ENCODE results near the gene ALG1. TPM values are rescaled to one million over a fixed set of nuclear protein-coding genes. Genes with fewer than 3 reads are reported as not detected.
A peak's percentile ranks its signal among the peaks of the same experiment; 100 is the strongest.

ALG1 gene
- total and polyA plus RNA-seq, 7 donors: 2.4 to 35.0 (median 13.2) TPM

- H3K4me1 ChIP-seq: peaks cover 0 to 21% (median 18%) of the 10 kb centered on the region in 4 donors
- DNase-seq: peak; percentile 25
- peaks cover 0 to 7% (median 0%) of the 10 kb centered on the region in 4 donors for H3K36me3 ChIP-seq
- no peaks in the 10 kb centered on the region for H3K9me3 ChIP-seq
- no peak overlapping the region for H3K4me3 ChIP-seq
- H3K27ac ChIP-seq: no peak overlapping the region
- 96 to 97% methylated on average over 9 of the region's 9 CpGs for WGBS, 2 donors
- no peaks in the 10 kb centered on the region for H3K27me3 ChIP-seq
- intact Hi-C loops (cut with DNase I): loop anchor here (5.0 kb wide), 1 partner anchor 38 kb away; the partner anchor contains the start of gene NAGPA
- TF ChIP-seq POLR2AphosphoS5 (IDR thresholded peaks at IDR 0.05) (no peak), EP300 (IDR thresholded peaks at IDR 0.05) (no peak), POLR2A (IDR thresholded peaks at IDR 0.05) (no peak)
Measured at GRCh38 chr16:5069854-5070253, 1.8 kb upstream of the ALG1 start.

GRCh38 chr16:5070431-5071186 lies 1.0 kb upstream of the ALG1 start:
- TF ChIP-seq POLR2A (IDR thresholded peaks at IDR 0.05): no peak
- TF ChIP-seq POLR2AphosphoS5 (IDR thresholded peaks at IDR 0.05): no peak
- no peak for TF ChIP-seq EP300 (IDR thresholded peaks at IDR 0.05)
- no peak for TF ChIP-seq CTCF (IDR thresholded peaks at IDR 0.05)

GRCh38 chr16:5071341-5071680 lies 332 bp upstream of the ALG1 start:
- Histone ChIP-seq H3K27me3 (no peaks in the 10 kb centered on the region), H3K9me3 (no peaks in the 10 kb centered on the region), H3K27ac (peak overlapping the region; percentile 76 to 84 (median 78)), H3K4me1 (peaks cover 0 to 18% (median 13%) of the 10 kb centered on the region in 4 donors), H3K36me3 (peaks cover 6 to 21% (median 10%) of the 10 kb centered on the region in 4 donors), H3K4me3 (peak overlapping the region; percentile 58 to 81 (median 66))
- WGBS, 2 donors: 46 to 64% methylated on average over 7 of the region's 7 CpGs
- intact Hi-C loops (cut with DNase I): loop anchor here (5.0 kb wide), 1 partner anchor 39 kb away; the partner anchor contains the start of gene NAGPA
- DNase-seq: no peak
- TF ChIP-seq CTCF (IDR thresholded peaks at IDR 0.05) (no peak), EP300 (IDR thresholded peaks at IDR 0.05) (no peak), POLR2A (IDR thresholded peaks at IDR 0.05) (no peak), POLR2AphosphoS5 (IDR thresholded peaks at IDR 0.05) (no peak)

More at GRCh38 chr16:5070431-5071186, 1.0 kb upstream of the ALG1 start:
- WGBS, 2 donors: 89 to 95% methylated on average over 15 of the region's 15 CpGs
- no peaks in the 10 kb centered on the region for H3K27me3 ChIP-seq
- H3K36me3 ChIP-seq: peaks cover under 1 to 14% (median 6%) of the 10 kb centered on the region in 4 donors
- H3K9me3 ChIP-seq: no peaks in the 10 kb centered on the region
- H3K4me1 ChIP-seq: peaks cover 0 to 18% (median 14%) of the 10 kb centered on the region in 4 donors
- H3K27ac ChIP-seq: peak overlapping the region; percentile 76 to 84 (median 78)
- H3K4me3 ChIP-seq: no peak overlapping the region
- intact Hi-C loops (cut with DNase I): loop anchor here (5.0 kb wide), 1 partner anchor 38 kb away; the partner anchor contains the start of gene NAGPA
- DNase-seq: peak; percentile 39

GRCh38 chr16:5072334-5073278 lies 963 bp downstream of the ALG1 start:
- Histone ChIP-seq H3K4me1 (peaks cover 0 to 18% (median 13%) of the 10 kb centered on the region in 4 donors), H3K36me3 (peaks cover 6 to 33% (median 15%) of the 10 kb centered on the region in 4 donors), H3K27me3 (no peaks in the 10 kb centered on the region), H3K27ac (peak overlapping the region; percentile 76 to 84 (median 78)), H3K9me3 (no peaks in the 10 kb centered on the region), H3K4me3 (peak overlapping the region; percentile 58 to 81 (median 66))
- intact Hi-C loops (cut with DNase I): loop anchor here (5.0 kb wide), 1 partner anchor 40 kb away; the partner anchor contains the start of gene NAGPA
- TF ChIP-seq CTCF (IDR thresholded peaks at IDR 0.05): no peak
- no peak for TF ChIP-seq POLR2A (IDR thresholded peaks at IDR 0.05)
- no peak for TF ChIP-seq EP300 (IDR thresholded peaks at IDR 0.05)
- no peak for TF ChIP-seq POLR2AphosphoS5 (IDR thresholded peaks at IDR 0.05)
- 57 to 65% methylated on average over 12 of the region's 12 CpGs for WGBS, 2 donors
- DNase-seq: peak; percentile 51

All from sigmoid colon (tissue), 7 donors.